GM21367 (cell line): ENCODE data around the gene OR5H2.

ENCODE experiments used
- ATAC-seq: cut with Tn5 transposase; IDR thresholded peaks from one replicate; pipeline ENCODE4 v1.9.1; 2021; ENCODE audit not compliant: unreplicated experiment

OR5H2 gene

GRCh38 chr3:98329392-98330124, 47.3 kb downstream of the OR5H2 start:
- ATAC-seq, result peak; percentile 62

- no peak for ATAC-seq
Observed at GRCh38 chr3:98331329-98331728, 49.0 kb downstream of the OR5H2 start.
